Stimulated activated CD8-positive, alpha-beta memory T cell treated with anti-CD3 and anti-CD28 coated beads, Interleukin-7, amount 100 ng/mL, for 24 hours (primary cell): ENCODE results near the gene FMO4.
"Not testable (repeated sequence)": the region's sequence is repeated elsewhere in the genome, so short reads cannot be mapped to it uniquely, and the experiment has no call there.

Source experiments
- DNase-seq: peaks from one replicate; pipeline ENCODE4 v3.0.0-alpha.2; 2020; ENCODE audit warnings: low read depth

FMO4 gene

GRCh38 chr1:171389171-171389570 lies 75.2 kb downstream of the FMO4 start:
- no peak for DNase-seq

GRCh38 chr1:171390740-171391139 lies 76.8 kb downstream of the FMO4 start:
- not testable (repeated sequence) for DNase-seq
